ENCODE data around the gene TSPAN5.

DNA sequence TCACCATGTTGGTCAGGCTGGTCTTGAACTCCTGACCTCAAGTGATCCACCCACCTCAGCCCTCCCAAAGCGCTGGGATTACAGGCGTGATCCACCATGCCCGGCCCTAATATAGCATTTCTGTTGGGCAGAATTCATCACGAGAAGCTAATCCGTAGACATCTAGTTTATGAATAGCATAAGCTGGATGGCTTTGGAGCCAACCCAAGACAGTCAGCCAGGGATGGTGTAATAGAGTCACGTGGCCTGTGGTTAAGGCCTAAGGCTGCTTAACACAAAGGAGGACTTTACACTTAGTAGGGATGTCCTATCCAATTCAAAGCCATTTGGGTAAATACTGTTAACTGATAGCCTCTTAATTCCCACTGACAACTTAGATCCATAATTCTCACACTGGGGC is 223.6 kb downstream of the TSPAN5 start:
- TF ChIP-seq, protein P1, sequence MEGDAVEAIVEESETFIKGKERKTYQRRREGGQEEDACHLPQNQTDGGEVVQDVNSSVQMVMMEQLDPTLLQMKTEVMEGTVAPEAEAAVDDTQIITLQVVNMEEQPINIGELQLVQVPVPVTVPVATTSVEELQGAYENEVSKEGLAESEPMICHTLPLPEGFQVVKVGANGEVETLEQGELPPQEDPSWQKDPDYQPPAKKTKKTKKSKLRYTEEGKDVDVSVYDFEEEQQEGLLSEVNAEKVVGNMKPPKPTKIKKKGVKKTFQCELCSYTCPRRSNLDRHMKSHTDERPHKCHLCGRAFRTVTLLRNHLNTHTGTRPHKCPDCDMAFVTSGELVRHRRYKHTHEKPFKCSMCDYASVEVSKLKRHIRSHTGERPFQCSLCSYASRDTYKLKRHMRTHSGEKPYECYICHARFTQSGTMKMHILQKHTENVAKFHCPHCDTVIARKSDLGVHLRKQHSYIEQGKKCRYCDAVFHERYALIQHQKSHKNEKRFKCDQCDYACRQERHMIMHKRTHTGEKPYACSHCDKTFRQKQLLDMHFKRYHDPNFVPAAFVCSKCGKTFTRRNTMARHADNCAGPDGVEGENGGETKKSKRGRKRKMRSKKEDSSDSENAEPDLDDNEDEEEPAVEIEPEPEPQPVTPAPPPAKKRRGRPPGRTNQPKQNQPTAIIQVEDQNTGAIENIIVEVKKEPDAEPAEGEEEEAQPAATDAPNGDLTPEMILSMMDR (IDR thresholded peaks at IDR 0.05; ENCODE audit: insufficient read depth, low read depth, low read length): no peak
- no peak for TF ChIP-seq EZH2 (IDR thresholded peaks at IDR 0.05; ENCODE audit: insufficient read depth, low read length)
